A549 (cell line): ENCODE results near the gene TNFRSF21. TPM values are rescaled to one million over a fixed set of nuclear protein-coding genes. Genes with fewer than 3 reads are reported as not detected.

ENCODE experiments used
- ATAC-seq, 2 experiments: fragments of 200-7000 bp in 1 of 2; fragments of >200 bp in 1 of 2; cut with Nextera tagmentation in 1 of 2; cut with Tn5 transposase in 1 of 2; 3 replicates each; pipeline versions ENCODE4 v1.8.0 to v1.9.1; 2018 to 2020; ENCODE audit warnings: mild to moderate bottlenecking in 1 of 2, moderate library complexity in 1 of 2
- CTCF ChIA-PET: fragments of 300-600 bp; sonication (Branson Sonifier 250); formaldehyde crosslinking; extraction: SDS; loops from one replicate; lab custom pipeline; 2021; ENCODE audit warnings: antibody characterized with exemption, inconsistent platforms; lab: Yijun Ruan, JAX
- POLR2A ChIA-PET: fragments of 350-600 bp; formaldehyde crosslinking; extraction: SDS; loops from one replicate; lab custom pipeline; 2021; ENCODE audit warnings: antibody characterized with exemption, inconsistent platforms; lab: Yijun Ruan, JAX
- DNase-seq, 2 experiments: peaks; one replicate each; pipeline versions ENCODE4 v3.0.0 to v3.0.0-alpha.2; 2011 to 2016; ENCODE audit warnings: low read depth in 1 of 2, low spot score in 1 of 2
- FAIRE-seq: peaks from 2 replicates; lab custom pipeline; 2011; peaks lifted over from hg19 to GRCh38; lab: Jason Lieb, UNC
- H3K27ac ChIP-seq, 2 experiments: fragments of >200 bp; sonication (Bioruptor Twin); formaldehyde crosslinking; 3 replicates each; pipeline ENCODE4 v1.5.1; 2016 to 2017
- H3K4me1 ChIP-seq: fragments of >200 bp; sonication (Bioruptor Twin); formaldehyde crosslinking; 3 replicates; pipeline ENCODE4 v1.6.1; 2016
- H3K4me2 ChIP-seq: fragments of >200 bp; sonication (Bioruptor Twin); formaldehyde crosslinking; 3 replicates; pipeline ENCODE4 v1.6.1; 2016
- H3K4me3 ChIP-seq: fragments of >200 bp; sonication (Bioruptor Twin); formaldehyde crosslinking; 3 replicates; pipeline ENCODE4 v1.5.1; 2016
- H3K9me3 ChIP-seq: fragments of >200 bp; sonication (Bioruptor Twin); formaldehyde crosslinking; 3 replicates; pipeline ENCODE4 v1.6.1; 2016
- BHLHE40 ChIP-seq: IDR thresholded peaks from 2 replicates; pipeline ENCODE4 v1.6.1; 2012; ENCODE audit warnings: low read depth, low read length, inconsistent platforms
- CEBPB ChIP-seq, 2 experiments: fragments of >200 bp in 1 of 2; sonication (Bioruptor Twin) in 1 of 2; formaldehyde crosslinking in 1 of 2; IDR thresholded peaks; 2 replicates each; pipeline ENCODE4 v1.6.1; 2012 to 2016
- CHD2 ChIP-seq: fragments of 150-350 bp; IDR thresholded peaks from 2 replicates; pipeline ENCODE4 v1.6.1; 2014; ENCODE audit warnings: low read length; ENCODE audit not compliant: partially characterized antibody
- CTCF ChIP-seq: fragments of >200 bp; sonication (Bioruptor Twin); formaldehyde crosslinking; IDR thresholded peaks from 3 replicates; pipeline ENCODE4 v1.5.1; 2016
- EHF ChIP-seq: fragments of 250-450 bp; sonication (Bioruptor Pico); IDR thresholded peaks from 2 replicates; pipeline ENCODE4 v1.5.0; 2020; ENCODE audit warnings: mild to moderate bottlenecking
- EHMT2 ChIP-seq: fragments of 200-600 bp; sonication (generic); IDR thresholded peaks from 2 replicates; pipeline ENCODE4 v1.6.1; 2016; ENCODE audit warnings: antibody characterized with exemption, low read depth, mild to moderate bottlenecking, moderate library complexity
- EP300 ChIP-seq, 2 experiments: fragments of >200 bp; sonication (Bioruptor Twin); formaldehyde crosslinking; IDR thresholded peaks; 2 replicates in 1 of 2; 3 replicates in 1 of 2; pipeline ENCODE4 v1.6.1; 2016 to 2017
- ESRRA ChIP-seq: fragments of 150-350 bp; IDR thresholded peaks from 2 replicates; pipeline ENCODE4 v1.6.1; 2014; ENCODE audit warnings: mild to moderate bottlenecking, low read length, borderline replicate concordance
- FOSB ChIP-seq: fragments of 250-450 bp; sonication (Bioruptor Pico); IDR thresholded peaks from 2 replicates; pipeline ENCODE4 v1.5.0; 2020; ENCODE audit warnings: mild to moderate bottlenecking, moderate library complexity
- FOXS1 ChIP-seq: fragments of 250-450 bp; sonication (Bioruptor Pico); IDR thresholded peaks from 2 replicates; pipeline ENCODE4 v1.5.0; 2020; ENCODE audit warnings: mild to moderate bottlenecking, moderate library complexity
- HOXA7 ChIP-seq: fragments of 250-450 bp; sonication (Bioruptor Pico); IDR thresholded peaks from 2 replicates; pipeline ENCODE4 v1.5.0; 2020; ENCODE audit warnings: mild to moderate bottlenecking, moderate library complexity
- JUN ChIP-seq, 2 experiments: fragments of >200 bp; sonication (Bioruptor Twin); formaldehyde crosslinking; IDR thresholded peaks; 2 replicates in 1 of 2; 3 replicates in 1 of 2; pipeline ENCODE4 v1.6.1; 2016 to 2017
- JUNB ChIP-seq: fragments of >200 bp; sonication (Bioruptor Twin); formaldehyde crosslinking; IDR thresholded peaks from 2 replicates; pipeline ENCODE4 v1.6.1; 2016
- KDM5A ChIP-seq: fragments of 200-600 bp; sonication (generic); IDR thresholded peaks from 2 replicates; pipeline ENCODE4 v1.6.1; 2016; ENCODE audit warnings: antibody characterized with exemption, mild to moderate bottlenecking
- MAFK ChIP-seq: fragments of 450-650 bp; IDR thresholded peaks from 2 replicates; pipeline ENCODE4 v1.6.1; 2014; ENCODE audit not compliant: partially characterized antibody
- NR3C1 ChIP-seq: fragments of >200 bp; sonication (Bioruptor Twin); formaldehyde crosslinking; IDR thresholded peaks from 3 replicates; pipeline ENCODE4 v1.6.1; 2017
- POLR2A ChIP-seq: IDR thresholded peaks from 2 replicates; pipeline ENCODE4 v1.6.1; 2012; ENCODE audit warnings: mild to moderate bottlenecking, low read length
- REST ChIP-seq: fragments of 200-600 bp; sonication (generic); IDR thresholded peaks from 2 replicates; pipeline ENCODE4 v1.6.1; 2016; ENCODE audit warnings: antibody characterized with exemption, mild to moderate bottlenecking, moderate library complexity
- RFX5 ChIP-seq: fragments of 450-650 bp; IDR thresholded peaks from 2 replicates; pipeline ENCODE4 v1.7.1; 2014; ENCODE audit warnings: antibody characterized with exemption, mild to moderate bottlenecking, moderate library complexity
- TFCP2L1 ChIP-seq: fragments of 250-450 bp; sonication (Bioruptor Pico); IDR thresholded peaks from 2 replicates; pipeline ENCODE4 v1.5.0; 2021; ENCODE audit warnings: mild to moderate bottlenecking
- TP53 ChIP-seq: fragments of 250-450 bp; sonication (Bioruptor Pico); IDR thresholded peaks from 2 replicates; pipeline ENCODE4 v1.5.0; 2021; ENCODE audit warnings: mild to moderate bottlenecking, moderate library complexity
- ZNF302 ChIP-seq: fragments of 250-450 bp; sonication (Bioruptor Pico); IDR thresholded peaks from 2 replicates; pipeline ENCODE4 v1.9.0; 2021; ENCODE audit warnings: inconsistent platforms, mild to moderate bottlenecking, moderate library complexity
- WGBS: methylation state at CpG from one replicate; pipeline ENCODE4 v1.1.6; 2017; ENCODE audit errors: missing lambda C conversion rate; 5-methylcytosine and 5-hydroxymethylcytosine counted together
- polyA plus RNA-seq, 4 experiments: library from polyadenylated mRNA; depleted of rRNA in 3 of 4; stranded (reverse); fragments of >200 nt; fragmentation: RNase III in 1 of 4; extraction: RNeasy Plus Mini Kit Qiagen cat#74134 plus additional on column Dnase treatment in 1 of 4; gene quantifications; 2 replicates in 3 of 4; 3 replicates in 1 of 4; pipeline ENCODE4 v1.2.3, GENCODE V29; 2011 to 2017
- TF ChIP-seq, protein P1 (sequence below): IDR thresholded peaks from 2 replicates; pipeline ENCODE4 v1.6.1; 2012

The TNFRSF21 gene
- polyA plus RNA-seq, 2 of the 4 experiments (the other 2 are of a cell fraction) = 14.1 to 15.6 TPM

DNA sequence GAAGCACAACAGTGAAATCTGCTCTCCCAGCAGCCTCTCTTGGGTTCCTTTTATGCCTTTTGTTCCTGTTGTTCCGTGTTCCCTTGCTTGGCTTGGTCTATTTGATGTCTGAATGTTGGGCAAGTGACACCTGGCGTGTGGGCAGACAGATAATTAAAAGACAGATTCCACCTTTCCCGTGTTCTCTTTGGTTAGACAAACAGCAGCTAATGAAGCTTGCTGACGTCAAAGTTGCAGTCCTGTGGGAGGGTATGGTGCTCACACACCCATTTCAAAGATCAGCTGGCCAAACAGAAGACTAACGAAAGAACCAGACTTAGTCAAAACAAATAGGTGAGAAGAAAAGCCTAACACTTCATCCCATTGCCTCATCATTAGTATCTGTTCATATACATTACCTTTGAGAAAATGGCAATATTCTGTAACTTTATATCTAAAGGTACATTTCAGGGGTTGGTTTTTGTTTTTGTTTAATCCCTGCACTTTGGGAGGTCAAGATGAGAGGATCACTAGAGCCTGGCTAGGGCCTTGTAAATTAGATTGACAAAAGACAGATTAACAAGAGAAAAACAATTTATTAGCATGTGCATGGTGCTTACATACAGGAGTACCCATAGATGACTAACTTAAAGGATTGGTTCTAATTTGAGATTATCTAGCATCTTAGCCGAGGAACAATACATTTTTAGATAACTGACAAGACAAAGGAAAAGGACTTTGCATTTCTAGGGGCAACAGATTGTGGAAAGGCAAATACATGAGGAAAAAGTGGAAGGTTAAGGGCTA, 48.9 kb upstream of the TNFRSF21 start:
- TF ChIP-seq EP300 (IDR thresholded peaks at IDR 0.05) (no peak), ESRRA (no peak), HOXA7 (no peak)
- Histone ChIP-seq H3K27ac (no peak overlapping the region), H3K4me2 (no peak overlapping the region), H3K9me3 (no peaks in the 10 kb centered on the region), H3K4me3 (no peak overlapping the region), H3K4me1 (peaks cover 16% of the 10 kb centered on the region)
- ChIA-PET POLR2A (no interaction called here), CTCF (interaction anchor here (0.7 kb wide), 1 partner anchor 152 kb away, joined by 3 read pairs; no protein-coding TSS in a partner anchor)
- ATAC-seq = no peak
- WGBS = 74% methylated on average over 6 of the region's 6 CpGs
- no peak for FAIRE-seq
- no peak for DNase-seq

GRCh38 chr6:47357827-47358226, 48.1 kb upstream of the TNFRSF21 start:
- Histone ChIP-seq H3K9me3 (no peaks in the 10 kb centered on the region), H3K4me1 (peaks cover 8% of the 10 kb centered on the region; the same call in 2 of the 3 replicates), H3K4me3 (no peak overlapping the region), H3K27ac (no peak overlapping the region), H3K4me2 (no peak overlapping the region)
- DNase-seq = no peak
- 67% methylated on average over 2 of the region's 2 CpGs for WGBS
- ChIA-PET POLR2A (no interaction called here), CTCF (no interaction called here)
- FAIRE-seq = no peak
- no peak for TF ChIP-seq TFCP2L1 (CRISPR knock-in tag)
- no peak for TF ChIP-seq NR3C1
- TF ChIP-seq, protein P1, sequence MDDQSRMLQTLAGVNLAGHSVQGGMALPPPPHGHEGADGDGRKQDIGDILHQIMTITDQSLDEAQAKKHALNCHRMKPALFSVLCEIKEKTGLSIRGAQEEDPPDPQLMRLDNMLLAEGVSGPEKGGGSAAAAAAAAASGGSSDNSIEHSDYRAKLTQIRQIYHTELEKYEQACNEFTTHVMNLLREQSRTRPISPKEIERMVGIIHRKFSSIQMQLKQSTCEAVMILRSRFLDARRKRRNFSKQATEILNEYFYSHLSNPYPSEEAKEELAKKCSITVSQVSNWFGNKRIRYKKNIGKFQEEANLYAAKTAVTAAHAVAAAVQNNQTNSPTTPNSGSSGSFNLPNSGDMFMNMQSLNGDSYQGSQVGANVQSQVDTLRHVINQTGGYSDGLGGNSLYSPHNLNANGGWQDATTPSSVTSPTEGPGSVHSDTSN = no peak
- no peak for TF ChIP-seq EHF (CRISPR knock-in tag)
- no peak for TF ChIP-seq KDM5A
- TF ChIP-seq FOXS1 = no peak
- no peak for TF ChIP-seq JUN (IDR thresholded peaks at IDR 0.05)
- TF ChIP-seq RFX5 = no peak
- TF ChIP-seq MAFK = no peak
- ATAC-seq = no peak

- Histone ChIP-seq H3K9me3 (no peaks in the 10 kb centered on the region), H3K4me1 (no peaks in the 10 kb centered on the region), H3K4me3 (no peak overlapping the region), H3K4me2 (no peak overlapping the region), H3K27ac (no peak overlapping the region)
- TF ChIP-seq TP53 (CRISPR knock-in tag) = no peak
- no peak for TF ChIP-seq FOSB (CRISPR knock-in tag)
- no peak for TF ChIP-seq BHLHE40
- TF ChIP-seq EHMT2 = no peak
- no peak for TF ChIP-seq ZNF302 (CRISPR knock-in tag)
- ChIA-PET POLR2A (no interaction called here), CTCF (interaction anchor here (1.3 kb wide), 1 partner anchor 10 kb away, joined by 4 read pairs; no protein-coding TSS in a partner anchor)
- ATAC-seq = no peak
- no peak for FAIRE-seq
- DNase-seq = no peak
Measured at GRCh38 chr6:47355496-47355895, 45.8 kb upstream of the TNFRSF21 start.

DNA sequence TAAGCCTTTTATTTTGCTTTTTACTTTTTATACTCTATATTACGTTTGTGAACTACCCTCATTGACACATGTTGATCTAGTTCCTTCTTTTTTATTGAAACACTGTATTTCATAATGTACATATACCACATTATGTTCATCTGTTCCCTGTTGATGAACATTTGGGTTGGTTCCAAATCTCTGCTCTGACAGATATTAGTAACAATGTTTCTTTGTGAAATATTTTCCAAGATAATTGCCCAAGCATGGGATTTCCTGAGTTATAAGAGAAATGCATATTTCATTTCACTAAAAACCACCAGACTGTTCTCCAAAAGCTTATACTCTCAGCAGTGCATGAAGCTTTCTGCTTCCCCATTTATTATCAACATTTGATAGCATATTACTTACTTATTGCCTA, 44.2 kb upstream of the TNFRSF21 start:
- no peak for DNase-seq

More for the DNA sequence above, 44.2 kb upstream of the TNFRSF21 start:
- ChIA-PET POLR2A (no interaction called here), CTCF (no interaction called here)
- Histone ChIP-seq H3K4me1 (no peaks in the 10 kb centered on the region), H3K9me3 (no peaks in the 10 kb centered on the region), H3K4me3 (no peak overlapping the region), H3K4me2 (no peak overlapping the region), H3K27ac (no peak overlapping the region)
- 21% methylated on average over 1 of the region's 1 CpG for WGBS
- TF ChIP-seq FOXS1 (no peak), KDM5A (no peak), NR3C1 (no peak), JUNB (no peak), POLR2A (no peak), HOXA7 (no peak), BHLHE40 (no peak), CEBPB (IDR thresholded peaks at IDR 0.05) (no peak), REST (no peak), CHD2 (no peak), CTCF (no peak)
- no peak for FAIRE-seq
- ATAC-seq = no peak
